Hematopoietic multipotent progenitor cell treated with erythropoietin and hydrocortisone succinate and interleukin-3 and kit ligand, for 17 days (in vitro differentiated cells): ENCODE measurements around the gene BAG1.

Source experiments
- DNase-seq: peaks from one replicate; pipeline ENCODE4 v3.0.0-alpha.2; 2015; ENCODE audit warnings: low spot score

BAG1 gene

GRCh38 chr9:33209394-33209793, 55.1 kb downstream of the BAG1 start:
- DNase-seq, result no peak

- no peak for DNase-seq
Measured at GRCh38 chr9:33202552-33203201, 61.8 kb downstream of the BAG1 start.
